SK-N-SH (cell line): Measurements from ENCODE around the gene SPATA32. TPM values are rescaled to one million over a fixed set of nuclear protein-coding genes. Genes with fewer than 3 reads are reported as not detected.

Source experiments
- CTCF ChIA-PET: fragments of 300-600, 350-600 bp; formaldehyde crosslinking; extraction: SDS; loops from one replicate; lab custom pipeline; 2021; lab: Yijun Ruan, JAX
- POLR2A ChIA-PET: fragments of 350-600 bp; sonication (Branson Sonifier 250); formaldehyde crosslinking; extraction: SDS; loops from one replicate; lab custom pipeline; 2020; ENCODE audit warnings: antibody characterized with exemption, inconsistent platforms; lab: Yijun Ruan, JAX
- DNase-seq: peaks from one replicate; pipeline ENCODE4 v3.0.0; 2012
- H2AFZ ChIP-seq: fragments of 200-600 bp; sonication (generic); 2 replicates; pipeline ENCODE4 v1.8.1; 2016; ENCODE audit warnings: antibody characterized with exemption, mild to moderate bottlenecking, low read depth
- H3F3A ChIP-seq: fragments of 200-600 bp; sonication (generic); replicated peaks from 2 replicates; pipeline ENCODE3; 2016; ENCODE audit warnings: antibody characterized with exemption, mild to moderate bottlenecking; ENCODE audit not compliant: insufficient read depth
- H3K27ac ChIP-seq, 2 experiments: fragments of 200-500 bp in 1 of 2; fragments of 200-600 bp in 1 of 2; sonication (Bioruptor generic) in 1 of 2; sonication (generic), shearing (Covaris generic) in 1 of 2; 2 replicates each; pipeline versions ENCODE4 v1.5.1 to v1.6.1; 2014 to 2016; ENCODE audit warnings: low read depth in 2 of 2, inconsistent platforms in 1 of 2, low read length in 1 of 2, mild to moderate bottlenecking in 1 of 2, mixed read lengths in 1 of 2
- H3K27me3 ChIP-seq: fragments of 200-600 bp; sonication (generic), shearing (Covaris generic); 2 replicates; pipeline ENCODE4 v1.6.1; 2016; ENCODE audit warnings: mixed run types; ENCODE audit not compliant: insufficient read depth
- H3K36me3 ChIP-seq, 2 experiments: fragments of 200-500 bp in 1 of 2; fragments of 200-600 bp in 1 of 2; sonication (Bioruptor generic) in 1 of 2; sonication (generic) in 1 of 2; replicated peaks in 1 of 2; 2 replicates each; pipeline versions ENCODE3 to v1.5.1; 2014 to 2016; ENCODE audit warnings: low read length in 1 of 2, mild to moderate bottlenecking in 1 of 2; ENCODE audit not compliant: insufficient read depth in 2 of 2, control insufficient read depth in 1 of 2
- H3K4me1 ChIP-seq, 2 experiments: fragments of 200-500 bp in 1 of 2; fragments of 200-600 bp in 1 of 2; sonication (Bioruptor generic) in 1 of 2; sonication (generic), shearing (Covaris generic) in 1 of 2; 2 replicates each; pipeline versions ENCODE4 v1.5.1 to v1.6.1; 2014 to 2016; ENCODE audit warnings: low read depth in 1 of 2, low read length in 1 of 2, mixed run types in 1 of 2; ENCODE audit not compliant: insufficient read depth in 2 of 2, control insufficient read depth in 1 of 2
- H3K4me2 ChIP-seq: fragments of 200-600 bp; sonication (generic), shearing (Covaris generic); 2 replicates; pipeline ENCODE4 v1.6.1; 2017; ENCODE audit warnings: mixed run types
- H3K4me3 ChIP-seq, 2 experiments: fragments of 200-500 bp in 1 of 2; fragments of 200-600 bp in 1 of 2; sonication (Bioruptor generic) in 1 of 2; sonication (generic), shearing (Covaris generic) in 1 of 2; 2 replicates each; pipeline versions ENCODE4 v1.5.1 to v1.8.1; 2014 to 2016; ENCODE audit warnings: low read depth in 2 of 2, inconsistent platforms in 1 of 2, low read length in 1 of 2, mild to moderate bottlenecking in 1 of 2, mixed read lengths in 1 of 2, moderate library complexity in 1 of 2
- H3K79me2 ChIP-seq: fragments of 200-600 bp; sonication (generic); 2 replicates; pipeline ENCODE4 v1.8.1; 2017; ENCODE audit warnings: mild to moderate bottlenecking; ENCODE audit not compliant: insufficient read depth
- H3K9ac ChIP-seq: fragments of 200-600 bp; sonication (generic); 2 replicates; pipeline ENCODE4 v1.6.1; 2017; ENCODE audit warnings: mixed run types
- H3K9me2 ChIP-seq: fragments of 200-600 bp; sonication (generic); 2 replicates; pipeline ENCODE4 v1.6.1; 2017; ENCODE audit warnings: mixed run types
- H3K9me3 ChIP-seq: fragments of 200-600 bp; sonication (generic); 2 replicates; pipeline ENCODE4 v1.6.1; 2017; ENCODE audit warnings: mixed run types, mild to moderate bottlenecking, moderate library complexity
- H4K20me1 ChIP-seq: fragments of 200-600 bp; sonication (generic); 2 replicates; pipeline ENCODE4 v1.6.1; 2017; ENCODE audit warnings: mild to moderate bottlenecking, mixed run types; ENCODE audit not compliant: insufficient read depth
- CHD2 ChIP-seq: fragments of 150-350 bp; IDR thresholded peaks from 2 replicates; pipeline ENCODE4 v1.6.1; 2018; ENCODE audit warnings: low read length; ENCODE audit not compliant: partially characterized antibody
- EZH2phosphoT487 ChIP-seq: fragments of 200-600 bp; sonication (generic); IDR thresholded peaks from 2 replicates; pipeline ENCODE4 v1.6.1; 2017; ENCODE audit warnings: low read depth, mixed run types, mild to moderate bottlenecking, antibody characterized with exemption, moderate library complexity, borderline replicate concordance
- IRF3 ChIP-seq: fragments of 150-350 bp; IDR thresholded peaks from 2 replicates; pipeline ENCODE4 v1.6.1; 2016; ENCODE audit warnings: mild to moderate bottlenecking, low read depth, low read length
- NFIC ChIP-seq: IDR thresholded peaks from 2 replicates; pipeline ENCODE4 v1.4.0; 2012; ENCODE audit warnings: borderline replicate concordance
- PBX3 ChIP-seq: IDR thresholded peaks from 2 replicates; pipeline ENCODE4; 2012
- RFX5 ChIP-seq: IDR thresholded peaks from 2 replicates; pipeline ENCODE4 v1.6.1; 2012; ENCODE audit warnings: mild to moderate bottlenecking, improper control_type of control experiment, low read length
- RXRA ChIP-seq: IDR thresholded peaks from 2 replicates; pipeline ENCODE4 v1.4.0; 2012; ENCODE audit warnings: low read depth, mild to moderate bottlenecking, borderline replicate concordance
- WGBS: methylation state at CpG from one replicate; pipeline ENCODE4 v1.1.6; 2017; ENCODE audit warnings: low lambda C conversion rate; 5-methylcytosine and 5-hydroxymethylcytosine counted together
- polyA plus RNA-seq, 3 experiments: library from polyadenylated mRNA; depleted of rRNA; stranded (reverse); fragments of >200 nt; gene quantifications; 2 replicates each; pipeline ENCODE4 v1.2.3, GENCODE V29; 2012
- TF ChIP-seq, protein P1 (sequence below): fragments of 200-600 bp; sonication (generic); IDR thresholded peaks from 2 replicates; pipeline ENCODE4 v1.6.1; 2017; ENCODE audit warnings: antibody characterized with exemption, mild to moderate bottlenecking, moderate library complexity
- TF ChIP-seq, protein P2 (sequence below): IDR thresholded peaks from 2 replicates; pipeline ENCODE4 v1.4.0; 2012; ENCODE audit warnings: low read depth, borderline replicate concordance
- TF ChIP-seq, protein P3 (sequence below): fragments of 150-350 bp; IDR thresholded peaks from 2 replicates; pipeline ENCODE4 v1.6.1; 2017; ENCODE audit warnings: antibody characterized with exemption, low read length, low read depth, borderline replicate concordance

Gene SPATA32
- polyA plus RNA-seq, 1 of the 3 experiments (the other 2 are of a cell fraction) = not detected

DNA sequence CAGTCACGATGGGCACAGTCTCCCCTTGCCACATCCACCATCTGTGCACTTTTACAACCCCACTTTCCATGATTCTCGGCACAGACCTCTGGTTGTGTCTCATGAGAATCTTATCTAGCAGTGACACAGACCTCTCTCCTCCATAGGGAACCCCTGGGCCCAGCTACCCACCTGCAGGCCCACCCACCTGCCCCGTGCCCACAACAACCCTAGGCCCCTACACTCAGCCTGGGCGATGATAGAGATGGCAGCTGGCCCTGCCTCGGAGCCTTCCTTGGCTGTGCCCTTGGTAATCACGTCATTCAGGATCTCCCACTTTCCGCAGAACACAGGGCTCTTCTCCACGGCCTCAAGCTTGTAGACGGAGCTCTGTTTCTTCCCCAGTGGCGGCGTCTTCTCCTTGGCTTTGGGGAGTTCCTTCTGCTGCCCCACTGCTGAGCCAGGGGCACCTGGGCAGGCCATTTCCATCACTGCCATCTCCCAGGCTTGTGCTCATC, 28.4 kb upstream of the SPATA32 start (continued):
- TF ChIP-seq, protein P1, sequence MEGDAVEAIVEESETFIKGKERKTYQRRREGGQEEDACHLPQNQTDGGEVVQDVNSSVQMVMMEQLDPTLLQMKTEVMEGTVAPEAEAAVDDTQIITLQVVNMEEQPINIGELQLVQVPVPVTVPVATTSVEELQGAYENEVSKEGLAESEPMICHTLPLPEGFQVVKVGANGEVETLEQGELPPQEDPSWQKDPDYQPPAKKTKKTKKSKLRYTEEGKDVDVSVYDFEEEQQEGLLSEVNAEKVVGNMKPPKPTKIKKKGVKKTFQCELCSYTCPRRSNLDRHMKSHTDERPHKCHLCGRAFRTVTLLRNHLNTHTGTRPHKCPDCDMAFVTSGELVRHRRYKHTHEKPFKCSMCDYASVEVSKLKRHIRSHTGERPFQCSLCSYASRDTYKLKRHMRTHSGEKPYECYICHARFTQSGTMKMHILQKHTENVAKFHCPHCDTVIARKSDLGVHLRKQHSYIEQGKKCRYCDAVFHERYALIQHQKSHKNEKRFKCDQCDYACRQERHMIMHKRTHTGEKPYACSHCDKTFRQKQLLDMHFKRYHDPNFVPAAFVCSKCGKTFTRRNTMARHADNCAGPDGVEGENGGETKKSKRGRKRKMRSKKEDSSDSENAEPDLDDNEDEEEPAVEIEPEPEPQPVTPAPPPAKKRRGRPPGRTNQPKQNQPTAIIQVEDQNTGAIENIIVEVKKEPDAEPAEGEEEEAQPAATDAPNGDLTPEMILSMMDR = no peak
- no peak for TF ChIP-seq CHD2
- no peak for TF ChIP-seq EZH2phosphoT487
- no peak for TF ChIP-seq IRF3
- TF ChIP-seq RFX5 = no peak

GRCh38 chr17:45289301-45290268, 27.7 kb upstream of the SPATA32 start:
- Histone ChIP-seq H2AFZ (no peak overlapping the region), H3K4me1 (peaks cover 28 to 78% of the 10 kb centered on the region in 2 experiments), H3F3A (peaks cover 19% of the 10 kb centered on the region), H3K9ac (no peak overlapping the region), H3K27me3 (no peaks in the 10 kb centered on the region), H3K79me2 (peaks cover 48% of the 10 kb centered on the region), H3K4me3 (no peak overlapping the region), H3K9me3 (no peaks in the 10 kb centered on the region), H3K27ac (peak overlapping the region in 1 of 2 experiments; percentile 71; a peak in 2 of 4 replicates), H3K36me3 (peaks cover 42 to 52% of the 10 kb centered on the region in 2 experiments), H3K9me2 (no peaks in the 10 kb centered on the region), H3K4me2 (no peak overlapping the region), H4K20me1 (peaks cover 47% of the 10 kb centered on the region)
- DNase-seq = no peak
- ChIA-PET CTCF (interaction anchor here (0.9 to 2.9 kb wide), 3 partner anchors 22 to 96 kb away, joined by 4 to 13 read pairs (median 5); no protein-coding TSS in a partner anchor), POLR2A (interaction anchor here (0.8 to 2.1 kb wide), 3 partner anchors 22 to 128 kb away, joined by 3 to 13 read pairs (median 4); partner anchors contain the start of genes HEXIM2 and MAP3K14)
- TF ChIP-seq RXRA (no peak), RFX5 (no peak), NFIC (no peak), PBX3 (no peak)
- TF ChIP-seq, protein P2, sequence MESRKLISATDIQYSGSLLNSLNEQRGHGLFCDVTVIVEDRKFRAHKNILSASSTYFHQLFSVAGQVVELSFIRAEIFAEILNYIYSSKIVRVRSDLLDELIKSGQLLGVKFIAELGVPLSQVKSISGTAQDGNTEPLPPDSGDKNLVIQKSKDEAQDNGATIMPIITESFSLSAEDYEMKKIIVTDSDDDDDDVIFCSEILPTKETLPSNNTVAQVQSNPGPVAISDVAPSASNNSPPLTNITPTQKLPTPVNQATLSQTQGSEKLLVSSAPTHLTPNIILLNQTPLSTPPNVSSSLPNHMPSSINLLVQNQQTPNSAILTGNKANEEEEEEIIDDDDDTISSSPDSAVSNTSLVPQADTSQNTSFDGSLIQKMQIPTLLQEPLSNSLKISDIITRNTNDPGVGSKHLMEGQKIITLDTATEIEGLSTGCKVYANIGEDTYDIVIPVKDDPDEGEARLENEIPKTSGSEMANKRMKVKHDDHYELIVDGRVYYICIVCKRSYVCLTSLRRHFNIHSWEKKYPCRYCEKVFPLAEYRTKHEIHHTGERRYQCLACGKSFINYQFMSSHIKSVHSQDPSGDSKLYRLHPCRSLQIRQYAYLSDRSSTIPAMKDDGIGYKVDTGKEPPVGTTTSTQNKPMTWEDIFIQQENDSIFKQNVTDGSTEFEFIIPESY = no peak
- TF ChIP-seq, protein P3, sequence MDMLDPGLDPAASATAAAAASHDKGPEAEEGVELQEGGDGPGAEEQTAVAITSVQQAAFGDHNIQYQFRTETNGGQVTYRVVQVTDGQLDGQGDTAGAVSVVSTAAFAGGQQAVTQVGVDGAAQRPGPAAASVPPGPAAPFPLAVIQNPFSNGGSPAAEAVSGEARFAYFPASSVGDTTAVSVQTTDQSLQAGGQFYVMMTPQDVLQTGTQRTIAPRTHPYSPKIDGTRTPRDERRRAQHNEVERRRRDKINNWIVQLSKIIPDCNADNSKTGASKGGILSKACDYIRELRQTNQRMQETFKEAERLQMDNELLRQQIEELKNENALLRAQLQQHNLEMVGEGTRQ = no peak
- 99% methylated on average over 13 of the region's 15 CpGs for WGBS
